DOHH2 (cell line): ENCODE measurements around the gene CRTC3.

Source experiments
- H3F3A ChIP-seq: fragments of 200-600 bp; sonication (generic), shearing (Covaris generic); 2 replicates; pipeline ENCODE4 v1.6.0; 2016; ENCODE audit warnings: antibody characterized with exemption, mild to moderate bottlenecking; ENCODE audit not compliant: control insufficient read depth, insufficient read depth
- H3K27ac ChIP-seq: fragments of 200-600 bp; sonication (generic); 2 replicates; pipeline ENCODE4 v1.5.1; 2014; ENCODE audit warnings: low read depth, mild to moderate bottlenecking, low read length, moderate library complexity
- H3K27me3 ChIP-seq: fragments of 200-600 bp; sonication (generic); 2 replicates; pipeline ENCODE4 v1.6.1; 2014; ENCODE audit warnings: mild to moderate bottlenecking, low read length, mixed read lengths; ENCODE audit not compliant: control insufficient read depth
- H3K36me3 ChIP-seq: fragments of 200-600 bp; sonication (generic); 2 replicates; pipeline ENCODE4 v1.6.1; 2014; ENCODE audit warnings: mild to moderate bottlenecking, low read length, moderate library complexity, mixed read lengths; ENCODE audit not compliant: control insufficient read depth
- H3K4me1 ChIP-seq: fragments of 200-600 bp; sonication (generic); 2 replicates; pipeline ENCODE4 v1.6.1; 2014; ENCODE audit warnings: mild to moderate bottlenecking, low read length, mixed read lengths; ENCODE audit not compliant: control insufficient read depth
- H3K4me2 ChIP-seq: fragments of 200-600 bp; sonication (generic); 2 replicates; pipeline ENCODE4 v1.6.0; 2014; ENCODE audit warnings: mild to moderate bottlenecking, low read length, moderate library complexity
- H3K4me3 ChIP-seq: fragments of 200-600 bp; sonication (generic); 2 replicates; pipeline ENCODE4 v1.5.1; 2014; ENCODE audit warnings: mild to moderate bottlenecking, low read length, mixed read lengths
- H3K79me2 ChIP-seq: fragments of 200-600 bp; sonication (generic); 2 replicates; pipeline ENCODE4 v1.6.1; 2014; ENCODE audit warnings: mild to moderate bottlenecking, low read length, mixed read lengths; ENCODE audit not compliant: control insufficient read depth
- H3K9me2 ChIP-seq: fragments of 200-600 bp; sonication (generic); replicated peaks from 2 replicates; pipeline ENCODE4 v1.6.1; 2014; ENCODE audit warnings: mild to moderate bottlenecking, low read length, mixed read lengths; ENCODE audit not compliant: control insufficient read depth
- H3K9me3 ChIP-seq: fragments of 200-600 bp; sonication (generic); 2 replicates; pipeline ENCODE4 v1.6.1; 2014; ENCODE audit warnings: antibody characterized with exemption, low read length, mixed read lengths; ENCODE audit not compliant: control insufficient read depth, insufficient read depth
- H4K20me1 ChIP-seq: fragments of 200-600 bp; sonication (generic); 2 replicates; pipeline ENCODE4 v1.6.0; 2014; ENCODE audit warnings: low read depth, mild to moderate bottlenecking, antibody characterized with exemption, low read length, moderate library complexity; ENCODE audit not compliant: control insufficient read depth, insufficient read depth
- EZH2phosphoT487 ChIP-seq: fragments of 200-600 bp; sonication (generic); IDR thresholded peaks from 2 replicates; pipeline ENCODE4 v1.6.1; 2017; ENCODE audit warnings: borderline replicate concordance, mild to moderate bottlenecking, antibody characterized with exemption, low read length, moderate library complexity, mixed read lengths
- TF ChIP-seq, protein P1 (sequence below): fragments of 200-600 bp; sonication (generic); IDR thresholded peaks from one replicate; pipeline ENCODE4 v1.5.1; 2014; ENCODE audit warnings: antibody characterized with exemption, mild to moderate bottlenecking, low read depth, low read length; ENCODE audit not compliant: poor library complexity, severe bottlenecking

CRTC3 gene

DNA sequence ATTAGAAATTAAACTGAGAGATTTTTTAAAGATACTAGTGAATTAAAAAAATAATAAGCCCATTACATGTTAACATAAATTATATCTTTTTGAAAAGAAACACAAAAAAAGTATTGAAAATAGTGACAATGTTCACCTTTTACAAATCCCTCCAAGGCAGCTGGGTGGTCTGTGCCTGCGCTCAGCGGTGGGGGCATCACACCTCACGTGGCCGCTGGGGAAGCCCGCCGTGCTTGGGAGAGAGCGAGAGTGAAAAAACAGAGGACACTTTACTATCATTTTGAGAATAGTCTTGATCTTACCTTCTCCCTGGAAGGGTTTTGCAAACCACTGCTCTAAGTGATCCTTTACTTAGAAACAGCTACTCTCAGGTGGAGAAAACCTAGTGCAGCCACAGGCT lies 76.9 kb downstream of the CRTC3 start:
- H3K9me2 ChIP-seq: no peaks in the 10 kb centered on the region
- peaks cover 5% of the 10 kb centered on the region for H3K4me1 ChIP-seq
- H3K4me2 ChIP-seq: no peak overlapping the region
- H3K27ac ChIP-seq: no peak overlapping the region
- H3K36me3 ChIP-seq: no peaks in the 10 kb centered on the region; the same call in 1 of the 2 replicates
- no peaks in the 10 kb centered on the region for H4K20me1 ChIP-seq
- H3F3A ChIP-seq: peaks cover 3% of the 10 kb centered on the region; the same call in 1 of the 2 replicates
- H3K4me3 ChIP-seq: no peak overlapping the region
- TF ChIP-seq, protein P1, sequence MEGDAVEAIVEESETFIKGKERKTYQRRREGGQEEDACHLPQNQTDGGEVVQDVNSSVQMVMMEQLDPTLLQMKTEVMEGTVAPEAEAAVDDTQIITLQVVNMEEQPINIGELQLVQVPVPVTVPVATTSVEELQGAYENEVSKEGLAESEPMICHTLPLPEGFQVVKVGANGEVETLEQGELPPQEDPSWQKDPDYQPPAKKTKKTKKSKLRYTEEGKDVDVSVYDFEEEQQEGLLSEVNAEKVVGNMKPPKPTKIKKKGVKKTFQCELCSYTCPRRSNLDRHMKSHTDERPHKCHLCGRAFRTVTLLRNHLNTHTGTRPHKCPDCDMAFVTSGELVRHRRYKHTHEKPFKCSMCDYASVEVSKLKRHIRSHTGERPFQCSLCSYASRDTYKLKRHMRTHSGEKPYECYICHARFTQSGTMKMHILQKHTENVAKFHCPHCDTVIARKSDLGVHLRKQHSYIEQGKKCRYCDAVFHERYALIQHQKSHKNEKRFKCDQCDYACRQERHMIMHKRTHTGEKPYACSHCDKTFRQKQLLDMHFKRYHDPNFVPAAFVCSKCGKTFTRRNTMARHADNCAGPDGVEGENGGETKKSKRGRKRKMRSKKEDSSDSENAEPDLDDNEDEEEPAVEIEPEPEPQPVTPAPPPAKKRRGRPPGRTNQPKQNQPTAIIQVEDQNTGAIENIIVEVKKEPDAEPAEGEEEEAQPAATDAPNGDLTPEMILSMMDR: no peak
- no peak for TF ChIP-seq EZH2phosphoT487
- H3K79me2 ChIP-seq: no peaks in the 10 kb centered on the region
- no peaks in the 10 kb centered on the region for H3K9me3 ChIP-seq
- H3K27me3 ChIP-seq: no peaks in the 10 kb centered on the region

DNA sequence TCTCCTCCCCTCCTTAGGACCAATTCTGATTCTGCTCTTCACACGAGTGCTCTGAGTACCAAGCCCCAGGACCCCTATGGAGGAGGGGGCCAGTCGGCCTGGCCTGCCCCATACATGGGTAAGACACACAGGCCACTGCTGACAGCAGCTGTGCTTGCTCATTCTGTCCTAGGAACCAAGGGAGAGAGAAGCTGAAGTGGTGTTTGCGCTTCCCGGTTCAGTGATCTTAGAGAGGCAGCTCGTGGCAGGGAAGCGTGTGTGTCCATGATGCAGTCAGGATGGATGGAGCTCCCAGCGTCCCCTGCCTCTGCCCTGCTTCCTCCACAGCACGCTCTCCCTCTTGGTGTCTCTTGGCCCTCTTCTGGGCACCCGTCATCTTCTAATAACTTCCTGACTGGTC lies 77.6 kb downstream of the CRTC3 start:
- peaks cover 2% of the 10 kb centered on the region; the same call in 1 of the 2 replicates for H3K36me3 ChIP-seq

DNA sequence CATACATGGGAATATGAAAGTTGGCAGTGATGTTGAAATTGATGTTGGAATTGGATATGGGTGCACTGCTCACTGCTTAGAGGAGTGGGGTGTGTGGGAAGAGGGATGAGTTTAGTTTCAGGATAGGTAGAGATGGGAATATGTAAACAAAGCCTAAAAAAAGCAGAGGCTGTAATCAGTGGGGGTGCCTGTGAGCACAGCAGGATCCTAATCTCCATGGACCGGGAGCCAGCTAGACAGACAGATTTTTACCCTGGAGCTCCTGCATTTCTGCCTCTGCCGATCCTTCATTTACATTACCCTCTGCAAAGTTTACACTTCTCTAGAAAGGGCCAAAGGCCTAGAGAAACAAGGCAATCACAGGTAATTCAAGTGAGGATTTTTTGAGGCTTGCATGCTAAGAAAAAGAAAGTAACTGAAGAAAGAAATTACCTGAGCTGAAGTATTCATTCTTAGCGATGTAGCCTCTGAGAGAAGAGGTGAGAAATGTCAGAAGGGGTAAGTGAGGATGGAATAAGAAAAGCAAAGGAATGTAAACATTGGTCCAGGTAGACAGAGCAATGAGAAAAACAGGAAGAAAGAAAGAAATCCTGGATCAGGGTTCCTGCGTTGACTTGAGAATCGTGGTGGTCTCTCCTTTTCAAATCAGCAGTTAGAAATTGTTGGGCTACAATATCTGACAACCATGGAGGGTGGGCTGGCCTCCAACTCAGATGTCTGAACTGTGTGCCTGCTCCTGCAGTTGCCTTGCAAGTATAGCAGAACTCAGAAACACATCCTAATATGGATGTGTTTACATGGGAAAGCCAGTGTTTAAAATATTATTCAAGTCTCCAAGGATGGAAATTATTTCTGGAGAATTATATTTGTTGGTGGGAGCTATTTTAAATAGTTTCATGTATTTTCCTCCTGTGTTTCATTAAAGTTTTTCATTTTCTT lies 79.8 kb downstream of the CRTC3 start:
- TF ChIP-seq EZH2phosphoT487: no peak
- TF ChIP-seq, protein P1: no peak
- Histone ChIP-seq H3K27ac (no peak overlapping the region), H3K4me3 (no peak overlapping the region), H3K79me2 (no peaks in the 10 kb centered on the region), H3F3A (peaks cover 9% of the 10 kb centered on the region; the same call in 1 of the 2 replicates), H4K20me1 (no peaks in the 10 kb centered on the region), H3K4me1 (peaks cover 3% of the 10 kb centered on the region; the same call in 1 of the 2 replicates), H3K36me3 (peaks cover 2% of the 10 kb centered on the region; the same call in 1 of the 2 replicates), H3K4me2 (no peak overlapping the region), H3K9me3 (no peaks in the 10 kb centered on the region), H3K9me2 (no peaks in the 10 kb centered on the region), H3K27me3 (no peaks in the 10 kb centered on the region)

More for the DNA sequence above, 77.6 kb downstream of the CRTC3 start:
- no peaks in the 10 kb centered on the region for H4K20me1 ChIP-seq
- no peaks in the 10 kb centered on the region for H3K79me2 ChIP-seq
- H3K9me2 ChIP-seq: no peaks in the 10 kb centered on the region
- H3K4me3 ChIP-seq: no peak overlapping the region
- H3K27me3 ChIP-seq: no peaks in the 10 kb centered on the region
- H3K4me2 ChIP-seq: no peak overlapping the region
- peaks cover 5% of the 10 kb centered on the region for H3K4me1 ChIP-seq
- no peak overlapping the region for H3K27ac ChIP-seq
- TF ChIP-seq, protein P1: no peak
- no peak for TF ChIP-seq EZH2phosphoT487
- H3F3A ChIP-seq: peaks cover 3% of the 10 kb centered on the region; the same call in 1 of the 2 replicates
- no peaks in the 10 kb centered on the region for H3K9me3 ChIP-seq
